Inflammatory macrophage treated with lipopolysaccharide for 1 hour (primary cell): ENCODE results near the gene THPO.
A peak's percentile ranks its signal among the peaks of the same experiment; 100 is the strongest.

ENCODE experiments used
- DNase-seq, 2 donors: peaks; one replicate each; pipeline ENCODE4 v3.0.0-alpha.2; 2020 to 2022

THPO gene

GRCh38 chr3:184361932-184362667, 15.9 kb downstream of the THPO start:
- peak; percentile 20 to 25 for DNase-seq

- peak in 1 of 2 donors; percentile 27 for DNase-seq
These were observed 16.5 kb downstream of the THPO start, which contains the start of the genes CLCN2 and POLR2H for GRCh38 chr3:184361532-184361931. Gene CLCN2 (minus strand): TSS chr3:184361605. CDS start chr3:184361479, 126 bp downstream. Gene POLR2H (plus strand): TSS chr3:184361710. CDS start chr3:184363493, 1,783 bp downstream.

- DNase-seq, result no peak
These were observed 17.0 kb downstream of the THPO start for GRCh38 chr3:184360929-184361531.

- DNase-seq, result no peak
These were observed 17.7 kb downstream of the THPO start for GRCh38 chr3:184360070-184360928.

- DNase-seq, result no peak
These were observed 18.4 kb downstream of the THPO start for GRCh38 chr3:184359610-184360009.

GRCh38 chr3:184358921-184359350, 19.1 kb downstream of the THPO start:
- DNase-seq, result no peak

- no peak for DNase-seq
These were observed 19.8 kb downstream of the THPO start for GRCh38 chr3:184358124-184358767.

- DNase-seq, result no peak
These were observed 20.5 kb downstream of the THPO start for GRCh38 chr3:184357248-184358123.

GRCh38 chr3:184355261-184356040, 22.6 kb downstream of the THPO start:
- no peak for DNase-seq

- DNase-seq, result no peak
These were observed 23.3 kb downstream of the THPO start for GRCh38 chr3:184354754-184355153.

- peak in 1 of 2 donors; percentile 50 for DNase-seq
These were observed 23.8 kb downstream of the THPO start for GRCh38 chr3:184354121-184354728.

- DNase-seq, result no peak
These were observed 24.5 kb downstream of the THPO start for GRCh38 chr3:184353546-184353941.

- no peak for DNase-seq
These were observed 25.0 kb downstream of the THPO start for GRCh38 chr3:184352897-184353545.

GRCh38 chr3:184352149-184352785, 25.7 kb downstream of the THPO start:
- no peak for DNase-seq

GRCh38 chr3:184351511-184352148, 26.4 kb downstream of the THPO start:
- no peak for DNase-seq

- no peak for DNase-seq
These were observed 27.4 kb downstream of the THPO start for GRCh38 chr3:184350618-184351017.

GRCh38 chr3:184349563-184350470, 28.2 kb downstream of the THPO start:
- DNase-seq, result no peak

GRCh38 chr3:184348057-184348382, 30.0 kb downstream of the THPO start:
- DNase-seq, result no peak
